HG03558 (cell line): ENCODE results near the gene MBNL3.
A peak's percentile ranks its signal among the peaks of the same experiment; 100 is the strongest.
"Not testable (repeated sequence)": the region's sequence is repeated elsewhere in the genome, so short reads cannot be mapped to it uniquely, and the experiment has no call there.

Source experiments
- ATAC-seq: cut with Tn5 transposase; IDR thresholded peaks from one replicate; pipeline ENCODE4 v1.9.1; 2021; ENCODE audit warnings: moderate number of reproducible peaks; ENCODE audit not compliant: unreplicated experiment; ENCODE audit errors: extremely low read depth

Gene MBNL3

GRCh38 chrX:132481449-132481848 lies 7.4 kb downstream of the MBNL3 start:
- no peak for ATAC-seq

- peak; percentile 79 for ATAC-seq
Observed at GRCh38 chrX:132480581-132481203, 8.1 kb downstream of the MBNL3 start.

GRCh38 chrX:132474544-132475248 lies 14.1 kb downstream of the MBNL3 start:
- ATAC-seq = no peak

GRCh38 chrX:132472397-132472796 lies 16.4 kb downstream of the MBNL3 start:
- no peak for ATAC-seq

- no peak for ATAC-seq
Observed at GRCh38 chrX:132470831-132471230, 18.0 kb downstream of the MBNL3 start.

- no peak for ATAC-seq
Observed at GRCh38 chrX:132470179-132470578, 18.7 kb downstream of the MBNL3 start.

GRCh38 chrX:132468454-132468853 lies 20.4 kb downstream of the MBNL3 start:
- no peak for ATAC-seq

- ATAC-seq = no peak
Observed at GRCh38 chrX:132467989-132468388, 20.8 kb downstream of the MBNL3 start.

- ATAC-seq = no peak
Observed at GRCh38 chrX:132467026-132467425, 21.8 kb downstream of the MBNL3 start.

GRCh38 chrX:132463411-132463810 lies 25.4 kb downstream of the MBNL3 start:
- ATAC-seq = no peak

GRCh38 chrX:132461886-132462285 lies 27.0 kb downstream of the MBNL3 start:
- no peak for ATAC-seq

GRCh38 chrX:132452911-132453550 lies 35.8 kb downstream of the MBNL3 start:
- no peak for ATAC-seq

GRCh38 chrX:132445909-132446308 lies 42.9 kb downstream of the MBNL3 start:
- ATAC-seq = not testable (repeated sequence)

- ATAC-seq = no peak
Observed at GRCh38 chrX:132444936-132445335, 43.9 kb downstream of the MBNL3 start.

- no peak for ATAC-seq
Observed at GRCh38 chrX:132443196-132444135, 45.4 kb downstream of the MBNL3 start.

- ATAC-seq = no peak
Observed at GRCh38 chrX:132442691-132443090, 46.1 kb downstream of the MBNL3 start.

GRCh38 chrX:132435222-132435621 lies 53.6 kb downstream of the MBNL3 start:
- ATAC-seq = no peak

GRCh38 chrX:132433551-132433950 lies 55.3 kb downstream of the MBNL3 start:
- no peak for ATAC-seq

- ATAC-seq = no peak
Observed at GRCh38 chrX:132433001-132433400, 55.8 kb downstream of the MBNL3 start.

GRCh38 chrX:132428896-132429295 lies 59.9 kb downstream of the MBNL3 start:
- ATAC-seq = no peak
